Posterior vena cava (tissue), 2 donors: ENCODE data around the gene HOXA11. TPM values are rescaled to one million over a fixed set of nuclear protein-coding genes. Genes with fewer than 3 reads are reported as not detected.

Source experiments
- DNase-seq: peaks from one replicate; pipeline ENCODE4 v3.0.0-alpha.2; 2020; ENCODE audit warnings: low spot score
- intact Hi-C, 2 donors: fragments of 100-400 bp; cut with DNase I; formaldehyde crosslinking; loops; one replicate each; pipeline versions ENCODE4 v1.14.1 to v1.14.2; 2022 to 2023
- total RNA-seq, 2 donors: library from RNA; stranded (reverse); fragmentation: NEBNext Ultra II Directional; extraction: Animal tissue kit (Norgen Biotek cat#: 25700); gene quantifications; one replicate each; pipeline ENCODE4 v1.2.1, GENCODE V29; 2021
- donor health status: DM: yes; HTN: yes; CAD: no.
- donor health status: DM: yes; HTN: yes; CAD: no.

Gene HOXA11
- total RNA-seq, 2 donors from 2014 or later: 0.51 to 1.1 TPM

- no peak for DNase-seq
- intact Hi-C loops: loop anchor here in 1 of 2 donors (10.0 kb wide), 1 partner anchor 897 kb away; no protein-coding TSS in a partner anchor
Measured at GRCh38 chr7:27197137-27198042, 12.4 kb upstream of the HOXA11 start.

GRCh38 chr7:27196287-27196767 is 11.3 kb upstream of the HOXA11 start:
- intact Hi-C loops: loop anchor here in 1 of 2 donors (10.0 kb wide), 1 partner anchor 898 kb away; no protein-coding TSS in a partner anchor
- DNase-seq: peak; percentile 94

- DNase-seq: no peak
- intact Hi-C loops: loop anchor here in 1 of 2 donors (10.0 kb wide), 1 partner anchor 900 kb away; no protein-coding TSS in a partner anchor
Measured at GRCh38 chr7:27194686-27195379, 9.8 kb upstream of the HOXA11 start.

DNA sequence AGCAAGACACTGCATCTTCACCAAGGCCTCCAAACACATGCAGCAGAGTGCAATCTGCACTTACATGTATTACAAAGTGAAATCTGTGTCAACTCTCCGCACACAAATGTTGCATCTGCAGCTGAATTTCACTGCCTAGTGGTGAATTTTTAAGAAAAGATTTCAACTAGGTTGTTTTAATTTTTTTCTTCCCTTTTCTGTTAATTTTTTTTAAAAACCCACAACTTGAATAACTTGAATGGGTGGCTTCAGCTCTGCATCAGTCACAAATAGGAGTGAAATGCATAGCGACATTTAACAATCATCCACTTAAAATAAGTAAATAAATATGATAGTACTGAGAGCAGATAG is 8.9 kb upstream of the HOXA11 start:
- intact Hi-C loops: loop anchor here in 1 of 2 donors (10.0 kb wide), 1 partner anchor 901 kb away; no protein-coding TSS in a partner anchor

GRCh38 chr7:27193335-27194001 is 8.4 kb upstream of the HOXA11 start:
- intact Hi-C loops: loop anchor here in 1 of 2 donors (10.0 kb wide), 1 partner anchor 901 kb away; no protein-coding TSS in a partner anchor
- peak; percentile 54 for DNase-seq

More for the DNA sequence above, 8.9 kb upstream of the HOXA11 start:
- no peak for DNase-seq

- DNase-seq: peak; percentile 77
- intact Hi-C loops: loop anchor here in 1 of 2 donors (10.0 kb wide), 1 partner anchor 902 kb away; no protein-coding TSS in a partner anchor
Measured at GRCh38 chr7:27192546-27193334, 7.7 kb upstream of the HOXA11 start.

DNA sequence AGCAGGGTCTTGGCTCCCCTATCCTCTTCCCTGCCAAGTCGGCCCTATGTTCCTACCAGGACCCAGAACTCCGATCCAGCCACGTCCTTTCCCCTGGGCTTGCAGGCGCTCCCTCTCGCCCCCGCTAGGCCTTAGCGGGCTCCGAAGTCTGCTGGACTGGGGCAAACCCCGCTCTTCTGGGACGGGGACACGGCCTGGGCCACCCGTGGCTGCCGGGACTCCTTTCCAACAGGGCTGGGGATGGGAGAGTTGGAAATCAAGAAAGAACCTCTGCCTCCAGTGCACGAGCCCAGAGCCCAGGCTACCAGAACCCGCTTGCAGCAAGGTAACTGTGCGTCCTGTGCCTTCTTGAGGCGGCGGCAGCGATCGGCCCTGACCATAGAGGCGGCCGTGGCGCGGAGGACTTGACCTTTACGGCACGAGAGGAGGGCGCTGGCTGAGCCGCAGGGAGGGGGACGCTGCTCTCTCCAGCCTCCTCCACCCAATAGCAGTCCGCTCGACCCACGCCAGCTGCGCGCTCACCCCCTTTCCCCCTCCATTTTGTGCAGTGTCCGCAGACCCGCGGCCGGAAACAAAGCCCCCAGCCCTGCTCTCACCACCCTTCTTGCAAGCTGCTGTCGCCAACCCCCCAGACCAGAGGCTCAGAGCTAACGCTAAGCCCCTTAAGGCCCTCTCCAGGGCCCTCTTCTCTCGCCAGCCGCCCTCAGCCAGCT is 7.0 kb upstream of the HOXA11 start:
- intact Hi-C loops: loop anchor here in 1 of 2 donors (10.0 kb wide), 1 partner anchor 903 kb away; no protein-coding TSS in a partner anchor
- peak; percentile 78 for DNase-seq

DNA sequence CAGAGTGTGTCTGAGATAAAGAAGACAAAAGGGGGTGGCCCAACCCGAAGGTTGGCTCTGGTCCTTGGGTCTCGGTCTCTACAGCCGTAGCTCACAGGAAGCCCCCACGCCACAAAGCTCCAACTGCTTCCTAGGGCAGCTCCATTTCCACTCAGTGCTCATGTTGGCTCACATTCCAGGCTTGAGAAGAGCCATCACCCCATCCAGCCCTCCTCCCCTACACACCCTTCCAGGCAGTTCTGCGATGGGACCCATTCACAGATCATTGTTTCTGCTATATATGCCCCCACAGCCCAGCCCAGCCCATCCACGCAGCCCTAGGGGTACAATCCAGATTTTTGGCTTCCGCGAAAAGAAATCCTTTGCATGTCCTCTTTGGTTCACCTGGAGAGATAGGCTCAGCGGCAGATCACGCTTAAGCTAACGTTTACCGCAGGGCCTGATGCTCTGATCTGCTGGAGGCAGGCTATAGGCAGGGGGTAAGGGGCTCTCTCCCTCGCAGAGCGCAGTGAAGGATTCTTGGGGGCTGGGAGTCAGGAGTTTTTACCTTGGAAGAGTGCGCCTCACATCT is 6.2 kb upstream of the HOXA11 start:
- DNase-seq: peak; percentile 44

GRCh38 chr7:27189997-27190748 is 5.1 kb upstream of the HOXA11 start:
- DNase-seq: no peak
- intact Hi-C loops: loop anchor here in 1 of 2 donors (10.0 kb wide), 1 partner anchor 905 kb away; no protein-coding TSS in a partner anchor

More for the DNA sequence above, 6.2 kb upstream of the HOXA11 start:
- intact Hi-C loops: loop anchor here in 1 of 2 donors (10.0 kb wide), 1 partner anchor 904 kb away; no protein-coding TSS in a partner anchor

- intact Hi-C loops: no loop called here
- no peak for DNase-seq
Measured at GRCh38 chr7:27189295-27189996, 4.4 kb upstream of the HOXA11 start.

DNA sequence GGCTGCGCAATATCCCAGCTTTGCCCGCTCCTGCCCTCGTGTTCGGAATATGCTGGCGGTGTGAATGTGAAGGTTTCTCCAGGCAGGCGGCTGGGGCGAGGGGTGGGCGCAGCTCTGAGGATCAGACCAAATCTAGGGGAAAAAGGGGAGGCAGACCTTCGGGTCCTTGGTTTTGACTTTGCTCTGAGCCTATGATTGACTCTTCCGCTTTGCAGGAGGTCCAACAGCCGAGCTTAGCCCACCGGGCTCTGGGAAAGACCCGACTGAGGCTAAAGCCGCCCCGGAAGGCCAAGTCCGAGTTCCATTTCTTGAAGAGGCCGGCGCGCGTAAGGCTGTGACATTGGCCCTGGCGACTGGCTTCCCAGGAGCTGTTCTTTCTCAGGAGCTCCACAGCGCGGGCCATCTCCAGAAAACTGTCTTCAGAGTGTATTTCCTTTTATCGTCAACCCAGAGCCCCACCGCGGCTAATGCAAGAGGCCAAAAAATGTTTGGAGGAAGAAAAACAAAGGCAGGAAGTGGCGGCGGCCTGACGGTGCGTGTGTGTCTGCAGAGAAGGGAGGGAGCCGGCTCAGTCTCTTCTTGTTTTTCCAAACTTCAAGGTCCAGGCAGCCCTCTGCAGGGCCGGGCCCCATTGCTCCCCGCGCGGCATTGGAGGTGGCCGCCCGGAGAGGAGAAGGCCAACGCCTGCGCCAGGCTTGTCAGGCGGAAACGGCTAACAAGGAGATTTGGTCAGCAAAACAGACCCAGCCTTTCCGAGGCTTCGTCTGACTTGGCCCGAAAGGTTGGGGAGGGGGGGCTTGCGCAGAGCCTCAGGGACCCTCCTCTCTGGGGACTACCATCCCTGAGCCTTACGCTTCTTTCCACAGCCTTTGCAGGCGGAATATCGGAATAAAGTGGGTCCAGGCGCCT is 3.6 kb upstream of the HOXA11 start:
- intact Hi-C loops: no loop called here
- peak; percentile 85 for DNase-seq

DNA sequence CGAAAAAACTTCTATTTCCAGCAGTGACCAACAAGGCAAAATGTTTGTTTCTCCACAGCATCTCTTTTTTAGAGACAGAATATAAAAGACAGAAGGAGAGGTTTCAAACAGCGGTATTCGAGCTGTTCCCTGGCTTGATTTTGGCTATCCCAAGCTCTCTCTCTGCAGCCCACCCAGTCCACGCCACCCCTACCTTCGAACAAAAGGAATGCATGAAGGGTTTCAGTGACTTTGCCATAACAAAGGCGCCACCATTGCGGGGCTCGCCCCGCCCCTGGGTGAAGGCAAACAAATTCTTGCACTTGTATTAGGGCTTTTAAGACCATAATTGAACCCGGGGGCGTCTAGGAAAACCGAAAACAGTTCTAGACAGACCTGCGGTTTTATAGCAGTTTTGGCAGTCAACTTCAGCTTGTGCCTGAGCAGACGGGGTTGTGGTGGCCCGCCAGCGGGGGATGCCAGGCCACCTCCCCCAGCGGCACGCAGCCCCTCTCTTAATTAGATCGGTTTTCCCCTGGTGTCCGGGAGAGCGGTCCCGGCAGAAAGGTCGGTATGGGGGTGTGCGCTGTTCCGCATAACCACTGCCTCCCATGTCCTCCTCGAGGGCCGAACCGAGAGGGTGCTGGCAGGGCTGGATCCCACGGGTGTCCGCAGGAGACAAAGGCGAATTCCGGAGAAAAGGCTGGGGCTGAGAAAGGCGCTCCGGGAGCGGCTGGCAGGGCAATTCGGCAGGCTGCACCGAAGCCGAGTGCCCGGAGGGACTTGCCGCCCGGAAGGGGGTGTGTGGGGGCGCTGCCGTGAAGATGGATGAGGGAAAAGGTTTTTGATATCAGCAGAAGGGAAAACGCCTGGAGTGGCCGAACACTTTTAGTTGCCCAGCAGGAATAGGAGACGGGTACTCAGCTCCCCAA is 2.7 kb upstream of the HOXA11 start:
- intact Hi-C loops: no loop called here
- peak; percentile 78 for DNase-seq

GRCh38 chr7:27186668-27187474 is 1.8 kb upstream of the HOXA11 start:
- DNase-seq: no peak
- intact Hi-C loops: no loop called here
